Measurements from ENCODE around the gene GLUD1.
A peak's percentile ranks its signal among the peaks of the same experiment; 100 is the strongest.
"Not testable (repeated sequence)": the region's sequence is repeated elsewhere in the genome, so short reads cannot be mapped to it uniquely, and the experiment has no call there.

The GLUD1 gene

DNA sequence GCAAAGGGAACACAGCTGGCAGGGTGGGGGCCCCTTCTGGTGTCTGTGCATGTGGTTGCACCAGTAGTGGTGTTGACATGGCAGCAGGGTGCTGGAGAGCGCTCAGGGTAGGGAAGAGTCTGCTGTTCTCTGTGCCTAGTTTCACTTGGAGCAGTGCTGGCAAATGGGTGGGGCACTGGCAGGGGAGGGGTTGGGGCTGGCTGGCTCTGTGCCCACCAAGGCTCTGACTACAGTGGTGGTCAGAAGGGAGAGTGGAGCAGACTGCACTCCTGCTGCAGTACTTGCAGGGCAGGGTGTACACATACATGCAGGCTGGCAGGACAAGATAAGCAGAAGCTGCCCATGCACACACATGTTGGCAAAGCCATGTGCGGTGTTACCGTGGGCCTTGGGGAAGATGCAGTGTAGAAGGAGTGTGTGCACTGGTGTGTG is 56.3 kb downstream of the GLUD1 start:
- no peak overlapping the region for H3K9ac ChIP-seq (ENCODE audit: low read length)
- no peaks in the 10 kb centered on the region for H3K9me3 ChIP-seq (ENCODE audit: control insufficient read depth, low read length)
- no peaks in the 10 kb centered on the region for H3K36me3 ChIP-seq (ENCODE audit: control insufficient read depth, insufficient read depth, low read length, severe bottlenecking)
- DNase-seq (ENCODE audit: low read depth): no peak
- peaks cover 7% of the 10 kb centered on the region for H3K4me1 ChIP-seq (ENCODE audit: control insufficient read depth, insufficient read depth, low read length)
- H3K27me3 ChIP-seq (replicated peaks; ENCODE audit: control insufficient read depth, insufficient read depth, low read length): no peaks in the 10 kb centered on the region
- no peak overlapping the region for H3K4me3 ChIP-seq (ENCODE audit: low read length)

DNA sequence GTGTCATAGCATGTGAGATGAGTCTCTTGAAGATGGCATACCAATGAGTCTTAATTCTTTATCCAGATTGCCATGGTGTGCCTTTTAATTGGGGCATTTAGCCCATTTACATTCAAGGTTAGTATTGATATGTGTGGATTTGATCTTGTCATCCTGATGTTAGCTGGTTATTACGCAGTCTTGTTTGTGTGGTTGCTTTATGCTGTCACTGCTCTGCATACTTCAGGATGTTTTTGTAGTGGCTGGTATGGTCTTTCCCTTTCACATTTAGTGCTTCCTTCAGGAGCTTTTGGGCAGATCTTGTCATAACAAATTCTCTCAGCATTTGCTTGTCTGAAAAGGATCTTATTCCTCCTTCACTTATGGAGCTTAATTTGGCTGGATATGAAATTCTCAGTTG is 58.0 kb downstream of the GLUD1 start:
- H3K27me3 ChIP-seq (replicated peaks; ENCODE audit: control insufficient read depth, insufficient read depth, low read length): no peaks in the 10 kb centered on the region
- DNase-seq (ENCODE audit: low read depth): no peak

DNA sequence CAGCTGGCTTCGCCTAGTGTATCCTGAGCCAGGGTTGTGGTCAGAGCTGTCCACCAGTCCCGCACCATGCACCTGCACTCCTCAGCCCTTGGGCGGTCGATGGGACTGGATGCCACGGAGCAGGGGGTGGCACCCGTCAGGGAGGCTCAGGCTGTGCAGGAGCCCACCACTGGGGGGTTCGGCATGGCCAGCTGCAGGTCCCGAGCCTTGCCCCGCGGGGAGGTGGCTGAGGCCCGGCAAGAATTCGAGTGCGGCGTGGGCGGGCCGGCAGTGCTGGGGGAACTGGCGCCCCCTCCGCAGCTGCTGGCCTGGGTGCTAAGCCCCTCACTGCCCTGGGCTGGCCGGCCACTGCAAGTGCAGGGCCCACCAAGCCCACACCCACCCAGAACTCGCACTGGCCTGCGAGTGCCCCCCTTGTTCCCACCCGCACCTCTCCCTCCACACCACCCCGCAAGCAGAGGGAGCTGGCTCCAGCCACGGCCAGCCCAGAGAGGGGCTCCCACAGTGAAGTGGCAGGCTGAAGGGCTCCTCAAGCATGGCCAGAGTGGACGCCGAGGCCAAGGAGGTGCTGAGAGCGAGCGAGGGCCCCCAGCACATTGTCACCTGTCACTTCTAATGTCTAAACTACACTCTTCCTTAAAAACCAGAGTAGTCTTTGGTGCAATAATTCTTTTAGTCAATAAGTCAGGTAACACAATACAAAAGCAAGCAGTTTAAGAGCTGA is 63.6 kb downstream of the GLUD1 start:
- H3K27me3 ChIP-seq (replicated peaks; ENCODE audit: control insufficient read depth, insufficient read depth, low read length): no peaks in the 10 kb centered on the region
- H3K4me1 ChIP-seq (ENCODE audit: control insufficient read depth, insufficient read depth, low read length): no peaks in the 10 kb centered on the region
- no peak for DNase-seq (ENCODE audit: low read depth)
- no peak overlapping the region for H3K4me3 ChIP-seq (ENCODE audit: low read length)
- H3K36me3 ChIP-seq (ENCODE audit: control insufficient read depth, insufficient read depth, low read length, severe bottlenecking): no peaks in the 10 kb centered on the region
- no peaks in the 10 kb centered on the region for H3K9me3 ChIP-seq (ENCODE audit: control insufficient read depth, low read length)
- H3K9ac ChIP-seq (ENCODE audit: low read length): no peak overlapping the region

More for the DNA sequence above, 58.0 kb downstream of the GLUD1 start:
- H3K36me3 ChIP-seq (ENCODE audit: control insufficient read depth, insufficient read depth, low read length, severe bottlenecking): no peaks in the 10 kb centered on the region
- H3K4me3 ChIP-seq (ENCODE audit: low read length): no peak overlapping the region
- no peak overlapping the region for H3K9ac ChIP-seq (ENCODE audit: low read length)
- no peaks in the 10 kb centered on the region for H3K9me3 ChIP-seq (ENCODE audit: control insufficient read depth, low read length)
- H3K4me1 ChIP-seq (ENCODE audit: control insufficient read depth, insufficient read depth, low read length): peaks cover 7% of the 10 kb centered on the region

DNA sequence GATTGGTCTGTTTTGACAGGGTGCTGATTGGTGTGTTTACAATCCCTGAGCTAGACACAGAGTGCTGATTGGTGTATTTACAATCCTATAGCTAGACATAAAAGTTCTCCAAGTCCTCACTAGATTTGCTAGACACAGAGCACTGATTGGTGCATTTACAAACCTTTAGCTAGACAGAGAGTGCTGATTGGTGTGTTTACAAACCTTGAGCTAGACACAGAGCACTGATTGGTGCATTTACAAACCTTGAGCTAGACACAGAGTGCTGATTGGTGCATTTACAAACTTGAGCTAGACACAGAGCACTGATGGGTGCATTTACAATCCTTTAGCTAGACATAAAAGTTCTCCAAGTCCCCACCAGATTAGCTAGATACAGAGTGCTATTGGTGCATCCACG is 64.2 kb downstream of the GLUD1 start:
- not testable (repeated sequence) for H3K4me3 ChIP-seq (ENCODE audit: low read length); H3K4me1 ChIP-seq (ENCODE audit: control insufficient read depth, insufficient read depth, low read length); H3K9ac ChIP-seq (ENCODE audit: low read length); H3K9me3 ChIP-seq (ENCODE audit: control insufficient read depth, low read length); H3K27me3 ChIP-seq (replicated peaks; ENCODE audit: control insufficient read depth, insufficient read depth, low read length); H3K36me3 ChIP-seq (ENCODE audit: control insufficient read depth, insufficient read depth, low read length, severe bottlenecking); DNase-seq (ENCODE audit: low read depth)

DNA sequence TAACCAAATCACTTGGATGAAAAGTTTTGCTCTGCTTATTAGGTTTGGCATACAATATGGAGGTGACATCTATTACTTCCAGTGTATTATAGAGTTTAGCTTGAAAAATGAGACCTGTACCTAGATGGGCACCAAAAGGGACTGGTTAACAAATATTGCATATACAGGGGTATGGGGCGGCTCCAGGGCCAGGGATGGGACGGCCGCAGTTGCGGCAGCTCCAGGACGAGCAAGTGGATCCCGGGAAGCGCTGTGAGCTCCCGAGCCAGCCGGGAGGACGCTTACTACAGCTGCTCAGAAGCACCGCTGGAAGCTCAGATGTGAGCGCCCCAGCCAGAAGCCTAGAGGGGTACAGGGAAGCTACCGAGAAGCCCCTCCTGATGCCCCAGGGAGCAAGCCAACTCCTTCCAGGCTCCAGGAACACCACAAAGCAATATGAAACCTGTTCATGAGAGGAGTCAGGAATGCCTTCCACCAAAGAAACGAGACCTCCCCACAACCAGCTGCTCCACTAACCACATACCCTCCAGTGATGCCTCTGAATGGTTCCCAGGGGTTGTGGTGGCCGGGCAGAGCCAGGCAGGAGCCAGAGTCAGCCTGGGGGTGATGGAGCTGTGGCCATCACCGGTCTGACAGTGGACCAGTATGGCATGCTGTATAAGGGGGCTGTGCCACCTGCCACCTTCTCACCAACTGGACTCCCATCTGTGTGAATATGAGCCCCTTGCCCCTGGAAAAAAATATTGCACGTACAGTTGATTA is 67.7 kb downstream of the GLUD1 start:
- H3K9ac ChIP-seq (ENCODE audit: low read length): not testable (repeated sequence)

GRCh38 chr10:87025285-87025958 is 69.2 kb downstream of the GLUD1 start:
- peak; percentile 82 for DNase-seq (ENCODE audit: low read depth)
- not testable (repeated sequence) for H3K36me3 ChIP-seq (ENCODE audit: control insufficient read depth, insufficient read depth, low read length, severe bottlenecking); H3K4me1 ChIP-seq (ENCODE audit: control insufficient read depth, insufficient read depth, low read length); H3K9me3 ChIP-seq (ENCODE audit: control insufficient read depth, low read length); H3K4me3 ChIP-seq (ENCODE audit: low read length); H3K27me3 ChIP-seq (replicated peaks; ENCODE audit: control insufficient read depth, insufficient read depth, low read length); H3K9ac ChIP-seq (ENCODE audit: low read length)

More for the DNA sequence above, 67.7 kb downstream of the GLUD1 start:
- H3K27me3 ChIP-seq (replicated peaks; ENCODE audit: control insufficient read depth, insufficient read depth, low read length); H3K36me3 ChIP-seq (ENCODE audit: control insufficient read depth, insufficient read depth, low read length, severe bottlenecking); H3K9me3 ChIP-seq (ENCODE audit: control insufficient read depth, low read length); H3K4me1 ChIP-seq (ENCODE audit: control insufficient read depth, insufficient read depth, low read length); DNase-seq (ENCODE audit: low read depth); H3K4me3 ChIP-seq (ENCODE audit: low read length): not testable (repeated sequence)

GRCh38 chr10:87020056-87020455 is 74.6 kb downstream of the GLUD1 start, which contains the start of gene FAM25A:
FAM25A (plus strand) TSS chr10:87020294; CDS start chr10:87020325, 31 bp downstream.
- not testable (repeated sequence) for H3K27me3 ChIP-seq (replicated peaks; ENCODE audit: control insufficient read depth, insufficient read depth, low read length); H3K9ac ChIP-seq (ENCODE audit: low read length); H3K9me3 ChIP-seq (ENCODE audit: control insufficient read depth, low read length); DNase-seq (ENCODE audit: low read depth); H3K4me3 ChIP-seq (ENCODE audit: low read length); H3K4me1 ChIP-seq (ENCODE audit: control insufficient read depth, insufficient read depth, low read length); H3K36me3 ChIP-seq (ENCODE audit: control insufficient read depth, insufficient read depth, low read length, severe bottlenecking)

DNA sequence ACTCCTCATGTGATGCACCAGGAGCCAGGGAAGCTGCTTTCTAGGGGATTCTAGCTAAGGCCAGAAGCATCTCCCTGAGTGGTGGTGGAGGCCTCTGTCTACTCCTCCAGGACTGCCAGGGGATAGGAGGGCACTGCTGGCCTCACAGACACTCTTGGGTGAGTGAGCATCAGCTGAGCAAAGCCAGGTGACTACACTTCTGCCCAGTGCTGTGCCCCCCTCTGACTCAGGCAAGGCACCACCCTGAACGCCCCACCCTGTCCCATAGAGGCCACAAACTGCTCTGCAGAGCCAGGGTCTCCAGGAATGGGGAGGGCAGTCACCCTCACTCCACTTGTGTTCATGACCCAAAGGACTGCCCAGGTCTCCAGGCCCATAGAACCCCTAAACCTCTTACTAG is 75.1 kb downstream of the GLUD1 start:
- not testable (repeated sequence) for H3K27me3 ChIP-seq (replicated peaks; ENCODE audit: control insufficient read depth, insufficient read depth, low read length); DNase-seq (ENCODE audit: low read depth); H3K4me1 ChIP-seq (ENCODE audit: control insufficient read depth, insufficient read depth, low read length); H3K36me3 ChIP-seq (ENCODE audit: control insufficient read depth, insufficient read depth, low read length, severe bottlenecking); H3K4me3 ChIP-seq (ENCODE audit: low read length); H3K9ac ChIP-seq (ENCODE audit: low read length); H3K9me3 ChIP-seq (ENCODE audit: control insufficient read depth, low read length)

GRCh38 chr10:87019066-87019465 is 75.6 kb downstream of the GLUD1 start:
- not testable (repeated sequence) for H3K36me3 ChIP-seq (ENCODE audit: control insufficient read depth, insufficient read depth, low read length, severe bottlenecking); H3K9ac ChIP-seq (ENCODE audit: low read length); H3K4me3 ChIP-seq (ENCODE audit: low read length); H3K27me3 ChIP-seq (replicated peaks; ENCODE audit: control insufficient read depth, insufficient read depth, low read length); DNase-seq (ENCODE audit: low read depth); H3K9me3 ChIP-seq (ENCODE audit: control insufficient read depth, low read length); H3K4me1 ChIP-seq (ENCODE audit: control insufficient read depth, insufficient read depth, low read length)

DNA sequence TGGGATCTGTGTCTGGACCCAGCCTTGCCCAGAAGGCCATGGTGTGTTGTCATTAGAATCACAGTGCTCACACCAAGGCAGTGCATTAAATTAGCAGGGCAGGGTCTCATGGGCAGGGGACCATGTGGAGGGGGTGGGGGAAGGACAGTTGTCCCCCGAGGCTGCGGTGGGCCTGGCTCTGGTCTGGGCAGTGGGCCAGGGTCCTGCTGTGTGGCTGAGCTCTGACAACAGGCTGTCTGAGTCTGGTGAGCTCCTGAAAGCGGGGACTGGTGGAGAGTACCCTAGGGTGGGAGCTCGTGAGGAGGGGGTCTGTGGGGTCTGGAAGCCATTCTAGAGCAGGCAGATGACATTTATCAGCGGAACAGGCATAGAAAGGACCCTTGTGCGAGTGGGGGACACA is 76.5 kb downstream of the GLUD1 start:
- not testable (repeated sequence) for H3K36me3 ChIP-seq (ENCODE audit: control insufficient read depth, insufficient read depth, low read length, severe bottlenecking); H3K9ac ChIP-seq (ENCODE audit: low read length); H3K4me1 ChIP-seq (ENCODE audit: control insufficient read depth, insufficient read depth, low read length); H3K27me3 ChIP-seq (replicated peaks; ENCODE audit: control insufficient read depth, insufficient read depth, low read length); H3K9me3 ChIP-seq (ENCODE audit: control insufficient read depth, low read length); H3K4me3 ChIP-seq (ENCODE audit: low read length); DNase-seq (ENCODE audit: low read depth)

- not testable (repeated sequence) for H3K9me3 ChIP-seq (ENCODE audit: control insufficient read depth, low read length); H3K4me1 ChIP-seq (ENCODE audit: control insufficient read depth, insufficient read depth, low read length); H3K9ac ChIP-seq (ENCODE audit: low read length); H3K27me3 ChIP-seq (replicated peaks; ENCODE audit: control insufficient read depth, insufficient read depth, low read length); H3K36me3 ChIP-seq (ENCODE audit: control insufficient read depth, insufficient read depth, low read length, severe bottlenecking); H3K4me3 ChIP-seq (ENCODE audit: low read length); DNase-seq (ENCODE audit: low read depth)
These were observed 79.5 kb downstream of the GLUD1 start for GRCh38 chr10:87014986-87015716.
